ENCODE measurements around the gene TBC1D16. TPM values are rescaled to one million over a fixed set of nuclear protein-coding genes. Genes with fewer than 3 reads are reported as not detected.

Gene TBC1D16
- total RNA-seq, 1 donor from 2014 or later: 257 TPM

DNA sequence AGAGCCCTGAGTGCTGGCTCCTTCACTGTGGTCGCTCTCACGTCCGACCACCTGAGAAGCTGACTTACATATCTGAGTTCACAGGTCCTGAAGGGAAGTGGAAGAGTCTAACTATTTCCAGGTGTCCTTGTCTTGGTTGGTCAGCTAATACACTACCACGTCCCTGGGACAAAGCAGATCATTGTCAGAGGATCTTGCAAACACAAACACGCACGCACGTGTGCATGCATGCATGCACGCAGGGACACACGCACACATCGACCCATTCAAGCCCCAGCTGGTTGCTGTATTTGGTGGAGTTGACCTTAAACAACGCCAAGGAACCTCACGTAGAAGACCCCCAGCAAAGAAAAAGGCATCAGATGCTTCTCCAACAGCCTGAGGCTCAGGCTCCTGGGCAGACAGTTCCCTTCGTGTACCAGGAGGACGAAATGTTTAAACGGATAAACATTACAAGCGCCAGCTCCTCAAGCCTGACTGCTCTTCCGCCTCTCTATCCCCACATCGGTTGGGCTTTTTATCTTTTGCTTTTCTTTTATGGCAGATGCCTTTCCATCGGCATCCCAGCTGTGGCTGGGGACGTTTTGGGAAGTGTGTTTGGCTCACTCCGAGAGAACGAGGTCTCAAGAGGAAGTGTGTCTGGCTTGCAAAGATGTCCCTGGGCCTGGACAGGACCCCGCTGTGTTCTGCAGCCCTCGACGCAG lies 95.8 kb downstream of the TBC1D16 start:
- DNase-seq (ENCODE audit: low read depth): no peak

DNA sequence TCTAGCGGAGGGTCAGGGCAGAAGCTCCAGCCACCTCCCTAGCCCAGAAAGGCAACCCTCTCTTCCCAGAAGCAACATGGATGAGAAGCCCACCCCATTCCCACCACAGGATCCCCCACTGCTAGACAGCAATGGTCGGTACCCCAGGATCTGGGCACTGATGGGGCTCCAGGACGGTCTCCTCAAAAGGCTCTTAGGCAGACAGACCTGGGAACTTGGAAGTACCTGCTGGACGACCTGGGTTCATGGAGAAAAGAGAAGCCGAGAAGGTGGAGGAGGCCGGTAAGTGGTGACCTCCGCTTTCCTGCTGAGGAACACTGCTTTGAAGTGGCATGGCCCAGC lies 96.6 kb downstream of the TBC1D16 start:
- no peak for DNase-seq (ENCODE audit: low read depth)

DNA sequence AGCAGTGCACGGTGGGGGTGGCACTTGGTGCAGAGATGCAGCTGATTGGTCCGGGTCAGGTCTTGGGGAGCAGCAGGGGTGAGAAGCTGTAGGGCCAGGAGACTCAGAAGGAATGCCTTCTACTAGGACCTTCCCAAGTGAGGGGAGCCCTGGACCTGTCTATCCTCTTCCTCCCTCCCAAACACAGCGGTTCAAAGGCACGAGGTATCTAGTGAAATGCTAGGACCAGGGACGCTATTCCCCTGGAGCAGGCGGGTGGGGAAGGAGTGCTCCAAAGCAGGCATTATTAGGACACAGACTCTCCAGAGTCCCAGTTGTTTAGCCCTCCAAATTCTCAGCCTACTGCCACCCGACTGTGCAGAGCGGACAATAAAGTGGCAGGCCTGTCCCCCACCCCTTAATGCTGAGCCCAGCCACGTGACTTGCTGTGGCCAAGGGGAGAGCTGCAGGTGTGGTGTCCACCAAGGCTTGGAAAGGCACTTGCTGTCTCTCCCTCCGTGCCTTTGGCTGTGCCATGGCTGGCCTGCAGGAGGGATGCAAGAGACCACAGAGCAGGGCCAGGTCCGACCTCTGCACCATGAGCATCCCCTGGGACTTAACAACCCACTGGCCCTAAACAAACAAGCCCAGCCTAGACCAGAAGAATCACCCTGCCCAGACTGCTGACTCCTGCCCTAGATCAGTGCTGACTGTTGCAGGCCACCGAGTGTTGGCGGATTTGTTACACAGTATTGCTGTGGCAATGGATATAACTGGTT lies 97.2 kb downstream of the TBC1D16 start:
- no peak for DNase-seq (ENCODE audit: low read depth)

- DNase-seq (ENCODE audit: low read depth): no peak
These were observed 98.0 kb downstream of the TBC1D16 start for GRCh38 chr17:79937391-79938335.

DNA sequence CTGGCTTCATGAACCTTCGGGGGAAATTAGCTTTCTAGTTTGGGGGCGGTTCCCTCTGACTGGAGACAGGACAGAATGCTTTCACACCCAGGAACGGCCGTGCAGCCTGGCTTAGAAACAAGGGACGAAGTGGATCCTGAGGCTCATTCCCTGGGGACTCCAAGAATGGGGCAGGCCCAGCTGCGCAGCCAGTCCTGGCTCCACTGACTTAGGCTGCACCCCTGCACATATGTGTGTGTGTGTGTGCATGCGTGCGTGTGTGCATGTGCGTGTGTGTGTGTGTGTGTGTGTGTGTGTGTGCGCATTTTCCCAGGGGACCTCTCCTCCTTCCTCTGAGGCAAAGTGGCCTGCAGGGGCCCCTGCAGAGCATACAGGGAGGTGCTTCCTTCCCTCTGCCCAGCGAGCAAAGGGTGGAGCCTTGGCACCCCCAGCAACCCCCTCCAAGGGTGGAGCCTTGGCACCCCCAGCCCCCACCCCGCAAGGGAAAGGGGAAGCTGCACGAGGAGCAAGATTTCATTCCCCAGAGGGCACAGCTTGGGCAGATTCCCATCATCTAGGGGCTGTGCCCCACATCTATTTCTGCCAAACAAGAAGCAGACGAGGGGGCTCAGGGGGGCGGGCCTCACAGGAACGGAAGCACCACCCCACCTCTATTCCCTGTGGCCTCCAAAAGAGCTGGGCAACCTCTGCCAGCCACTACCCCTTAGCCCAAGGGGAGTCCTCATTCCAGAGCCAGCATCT lies 98.9 kb downstream of the TBC1D16 start:
- DNase-seq (ENCODE audit: low read depth): no peak

DNA sequence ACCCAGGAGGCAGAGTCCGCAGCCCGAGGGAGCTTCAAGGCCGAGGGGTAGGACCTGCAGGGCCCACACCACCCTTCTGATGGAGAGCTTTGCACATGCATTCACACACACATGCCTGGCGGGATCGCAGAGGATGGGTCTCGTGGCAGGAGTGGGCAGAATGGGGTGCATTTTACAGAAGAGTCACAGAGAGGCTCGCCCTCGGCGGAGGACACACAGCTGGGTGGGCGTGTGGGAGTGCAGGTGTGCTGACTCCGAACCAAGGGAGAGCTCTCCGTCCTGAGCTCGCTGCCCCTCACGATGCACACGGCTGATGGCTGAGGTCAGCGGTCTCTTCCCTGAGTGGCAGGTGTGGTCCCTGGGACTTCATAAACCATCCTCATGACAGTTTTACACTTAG lies 99.6 kb downstream of the TBC1D16 start:
- DNase-seq (ENCODE audit: low read depth): no peak

DNA sequence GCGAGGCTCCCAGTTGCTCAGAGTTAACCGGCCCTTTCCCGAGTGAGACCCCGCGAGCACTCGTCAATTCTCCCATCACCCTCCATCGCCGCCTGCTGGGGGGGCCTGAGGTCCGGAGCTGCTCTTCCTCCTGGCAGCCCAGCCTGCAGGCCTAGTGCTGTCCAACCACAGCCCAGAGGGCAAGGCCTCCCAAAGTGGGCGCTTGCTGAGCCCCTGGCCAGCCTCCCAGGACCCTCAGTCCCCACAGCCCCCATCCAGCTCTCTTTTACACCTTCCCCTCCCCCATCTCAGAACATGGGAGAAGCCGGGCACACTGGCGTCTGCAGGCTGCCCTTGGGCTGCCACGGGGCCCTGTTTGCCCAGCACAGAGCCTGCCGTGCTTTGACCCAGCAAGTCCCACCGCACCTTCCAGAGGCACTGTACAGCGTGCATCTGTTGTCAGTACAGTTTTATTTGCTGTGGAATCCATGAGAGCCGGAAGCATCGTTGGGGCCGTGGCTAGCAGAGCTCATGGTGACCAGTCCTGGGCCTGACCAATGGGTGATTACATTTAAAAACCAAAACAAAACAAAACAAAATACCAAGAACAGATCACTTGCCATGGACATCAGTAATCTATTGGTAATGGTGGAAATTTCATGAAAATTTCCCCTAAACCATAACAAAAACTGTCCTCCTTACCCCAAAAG lies 100.3 kb downstream of the TBC1D16 start:
- no peak for DNase-seq (ENCODE audit: low read depth)

DNA sequence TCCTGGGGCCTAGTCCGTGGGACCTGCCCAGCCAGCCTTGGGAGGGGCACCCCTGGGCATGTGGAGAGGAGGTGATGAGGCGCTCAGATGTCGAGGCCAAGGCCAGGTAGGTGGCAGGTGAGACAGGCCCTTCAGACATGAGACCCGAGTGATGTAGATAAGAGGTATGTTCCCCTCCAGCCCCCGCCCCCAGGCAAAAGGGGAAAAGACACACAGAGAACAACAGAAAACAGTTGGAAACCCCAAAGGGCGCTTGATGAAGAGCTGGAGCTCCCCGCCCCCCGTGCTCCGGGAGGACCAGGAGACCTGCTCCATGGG lies 101.1 kb downstream of the TBC1D16 start:
- DNase-seq (ENCODE audit: low read depth): no peak

GRCh38 chr17:79933863-79934652 lies 101.6 kb downstream of the TBC1D16 start:
- DNase-seq (ENCODE audit: low read depth): peak; percentile 36

DNA sequence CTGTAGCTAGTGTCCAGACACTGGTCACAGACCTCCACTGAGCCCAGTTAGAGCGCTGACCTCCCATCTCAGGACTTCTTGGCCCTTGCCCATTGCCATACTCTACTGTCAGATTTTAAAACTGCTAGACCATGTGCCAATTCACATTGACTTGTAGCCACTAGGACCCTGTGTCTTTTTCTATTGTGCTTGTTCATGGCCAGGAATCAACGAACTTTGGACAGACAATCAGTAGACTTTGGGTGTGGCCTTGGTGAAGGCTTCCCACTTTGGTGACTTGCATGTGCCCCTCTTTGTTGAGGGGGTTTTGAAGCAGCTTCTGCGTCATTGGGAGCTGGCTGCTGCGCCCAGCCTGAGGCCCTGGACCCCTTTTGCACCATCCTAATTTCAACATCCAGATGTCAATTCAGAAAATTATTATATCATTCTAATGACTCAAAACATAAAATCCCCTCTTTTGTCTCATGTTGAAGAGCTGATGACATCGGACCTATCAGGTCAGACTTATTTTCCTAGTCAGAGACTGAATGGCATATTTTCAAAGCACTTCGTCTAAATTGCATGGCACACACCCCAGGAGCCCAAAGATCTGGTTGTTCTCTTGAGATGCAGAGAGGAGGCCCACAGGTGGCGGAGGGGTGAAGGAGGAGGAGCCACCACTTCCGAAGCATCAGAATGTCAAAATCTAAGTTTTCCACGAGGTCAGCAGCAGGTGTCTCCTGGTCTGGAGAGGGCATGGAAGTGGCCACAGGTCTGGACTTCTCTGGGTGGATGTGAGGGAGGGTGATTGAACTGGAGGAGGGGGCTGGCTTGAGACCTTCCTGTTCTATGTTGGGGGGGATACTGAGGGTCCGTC lies 103.0 kb downstream of the TBC1D16 start:
- no peak for DNase-seq (ENCODE audit: low read depth)

GRCh38 chr17:79931817-79932309 lies 103.8 kb downstream of the TBC1D16 start:
- no peak for DNase-seq (ENCODE audit: low read depth)

DNA sequence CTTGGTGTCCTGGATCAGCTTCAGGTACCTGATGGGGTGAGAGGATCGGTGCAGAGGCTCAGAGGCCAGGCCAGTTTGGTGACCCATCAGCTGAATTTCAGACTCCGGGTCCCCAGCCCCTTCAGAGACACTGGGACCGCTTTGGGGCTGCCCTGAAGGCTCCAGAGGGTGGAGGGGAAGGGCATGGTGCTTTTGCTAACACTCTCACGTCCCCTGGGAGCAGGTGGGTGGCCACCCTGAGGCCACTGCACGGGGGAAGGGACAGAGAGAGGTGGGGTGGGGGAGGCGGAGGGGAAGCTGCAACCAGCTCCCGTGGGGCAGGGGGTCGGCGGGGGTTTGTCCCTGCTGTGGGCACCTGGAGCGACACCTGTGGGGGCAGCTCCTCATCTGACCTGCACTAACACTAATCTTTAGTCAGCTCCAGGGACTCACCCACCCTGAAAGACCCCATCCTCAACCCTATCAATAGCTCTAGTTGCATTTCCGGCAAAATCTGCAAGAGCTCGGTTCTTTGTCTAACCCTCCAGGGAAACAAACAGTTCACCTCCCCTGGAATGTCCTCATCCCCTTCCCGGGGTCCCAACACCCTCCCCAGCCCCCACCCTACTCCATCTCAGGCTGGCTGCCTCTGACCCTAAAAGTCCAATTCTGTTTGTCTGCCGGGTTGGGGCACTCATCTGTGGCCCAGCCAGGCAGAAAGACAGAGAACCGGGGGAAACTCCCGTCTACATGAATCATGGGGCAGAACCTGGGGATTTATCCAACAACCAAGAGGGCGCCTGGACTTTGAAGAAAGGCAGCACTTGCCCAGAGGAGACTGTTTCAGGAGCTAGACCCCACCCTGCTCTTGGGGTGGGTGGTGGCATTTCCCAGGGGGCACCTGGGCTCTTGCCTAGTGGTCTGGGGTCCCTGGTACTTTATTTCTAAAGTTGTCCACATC lies 104.5 kb downstream of the TBC1D16 start:
- DNase-seq (ENCODE audit: low read depth): peak; percentile 49

DNA sequence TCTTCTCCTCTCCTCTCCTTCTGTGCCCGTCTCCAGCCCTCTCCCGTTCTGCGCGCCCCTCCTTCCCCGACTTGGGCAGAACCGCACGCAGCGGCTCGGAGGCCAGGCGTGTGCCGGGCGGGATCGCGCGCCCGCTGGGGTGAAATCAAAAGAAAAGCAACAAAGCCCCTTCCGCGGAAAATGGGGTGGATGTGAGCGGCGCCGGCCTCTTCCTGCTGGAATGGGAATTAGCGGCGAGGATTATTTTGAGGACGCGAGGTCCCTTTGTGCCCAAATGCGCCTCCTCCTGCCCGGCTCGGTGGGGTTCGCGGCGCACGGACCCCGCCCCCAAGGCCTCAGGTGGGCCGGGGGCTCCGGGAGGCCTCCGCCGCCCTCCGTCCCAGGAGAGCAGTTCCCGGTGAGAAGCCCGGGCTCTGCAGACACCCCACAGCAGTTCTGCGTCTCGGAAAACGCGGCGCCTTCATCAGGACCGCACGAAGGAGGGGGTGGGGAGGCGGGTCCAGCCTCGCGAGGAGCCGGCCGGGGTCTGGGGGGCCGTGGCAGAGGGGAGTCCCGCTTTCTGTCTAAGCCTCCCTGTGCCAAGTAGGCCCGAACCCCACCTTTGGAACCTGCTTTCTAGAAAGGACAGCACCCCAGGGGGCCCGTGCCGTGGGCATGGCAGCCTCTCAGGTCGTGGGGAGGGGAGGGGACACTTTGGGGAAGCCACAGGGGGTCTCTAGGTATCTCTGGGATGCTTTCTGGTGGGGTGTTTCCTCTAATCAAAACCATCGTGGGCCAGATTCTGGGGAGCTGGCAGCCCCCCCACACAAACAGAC lies 105.4 kb downstream of the TBC1D16 start:
- no peak for DNase-seq (ENCODE audit: low read depth)

DNA sequence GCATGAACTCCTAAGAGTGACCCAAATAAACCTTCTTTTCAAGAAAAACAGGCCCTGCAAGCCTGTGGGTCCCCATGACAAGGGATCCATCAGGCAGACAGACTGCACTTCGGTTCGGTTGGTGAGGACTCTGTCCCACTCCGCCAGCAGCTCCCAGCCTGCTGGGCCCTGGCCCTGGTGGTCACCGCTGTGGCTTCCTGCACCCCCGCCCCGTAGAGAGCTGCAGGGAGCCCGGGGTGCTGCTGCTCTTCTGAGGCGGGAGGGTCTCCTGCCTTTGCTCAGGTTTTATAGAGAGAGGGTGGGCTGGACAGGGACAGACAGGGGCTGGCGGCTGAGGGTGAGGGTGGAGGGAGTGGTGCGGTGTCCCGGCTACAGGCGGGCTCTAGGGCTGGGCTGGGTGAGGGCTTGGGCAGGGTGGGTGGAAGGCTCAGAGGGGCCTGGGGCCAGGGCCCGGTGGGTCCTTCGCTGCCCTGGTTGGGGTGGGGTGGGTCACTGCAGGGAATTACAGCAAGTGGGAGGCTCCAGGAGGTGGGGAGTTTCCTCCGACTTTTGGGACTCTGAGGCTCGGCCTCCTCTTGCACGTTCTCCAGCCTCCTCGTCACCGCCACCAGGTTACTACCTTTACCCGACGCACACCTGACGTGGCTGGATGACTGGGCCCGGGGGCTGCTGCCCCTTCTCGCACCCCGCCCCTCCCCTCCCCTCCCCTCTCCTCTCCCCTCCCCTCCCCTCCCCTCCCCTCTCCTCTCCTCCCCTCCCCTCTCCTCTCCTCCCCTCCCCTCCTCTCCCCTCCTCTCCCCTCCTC lies 106.2 kb downstream of the TBC1D16 start:
- DNase-seq (ENCODE audit: low read depth): no peak

DNA sequence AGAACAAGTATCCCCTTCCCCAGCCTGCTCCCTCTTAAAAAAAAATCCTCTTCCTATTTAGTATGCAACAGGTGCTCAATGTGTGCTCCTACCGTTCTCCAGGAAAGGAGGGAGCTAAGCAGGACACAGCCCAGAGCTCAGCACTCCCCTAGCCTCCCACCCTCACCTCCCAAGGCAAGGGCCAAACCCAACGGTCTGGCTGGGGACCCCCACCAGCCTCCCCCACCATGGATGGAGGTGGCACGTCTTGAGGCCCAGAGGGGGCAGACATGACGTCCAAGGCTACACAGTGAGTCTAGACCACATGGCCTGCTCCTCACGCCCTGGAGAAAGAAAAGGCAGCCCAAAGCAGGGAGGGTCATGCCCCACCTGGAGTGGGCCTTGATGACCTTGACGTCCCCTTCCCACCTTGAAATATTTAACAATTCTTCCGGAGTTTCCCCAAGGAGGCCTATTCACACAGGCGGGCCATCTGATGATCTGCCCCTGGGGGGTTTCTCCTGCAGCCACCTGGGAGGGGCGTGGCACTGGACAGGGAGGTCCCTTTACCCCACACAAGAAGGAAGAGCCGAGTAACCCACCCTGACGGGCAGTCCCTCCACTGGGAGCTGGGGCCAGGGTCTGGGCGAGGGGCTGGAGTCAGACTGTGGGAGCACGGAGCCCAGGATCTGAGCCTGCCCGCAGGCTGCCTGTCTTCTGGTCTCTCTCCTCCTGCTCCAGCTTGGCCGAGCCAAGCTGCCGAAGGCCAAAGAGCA lies 107.0 kb downstream of the TBC1D16 start:
- DNase-seq (ENCODE audit: low read depth): no peak

Measured in renal cortical epithelial cell (primary cell).